Measurements from ENCODE around the gene MYBPC1.

- TF ChIP-seq CTCF (IDR thresholded peaks at IDR 0.05): no peak
- no peak for TF ChIP-seq EZH2 (IDR thresholded peaks at IDR 0.05; ENCODE audit: borderline replicate concordance, insufficient read depth, low read depth, low read length, poor library complexity, severe bottlenecking)
Observed at GRCh38 chr12:101597164-101597563, 2.4 kb downstream of the MYBPC1 start.
